BLaER1 treated with 17β-estradiol and CSF1 and Interleukin-3, amounts not matched to agents 10 nM and 100 nM (cell line): ENCODE results near the gene KRTAP5-2.
A peak's percentile ranks its signal among the peaks of the same experiment; 100 is the strongest.
"Not testable (repeated sequence)": the region's sequence is repeated elsewhere in the genome, so short reads cannot be mapped to it uniquely, and the experiment has no call there.

Source experiments
- H3K27ac ChIP-seq, 11 experiments: shearing (Covaris generic); formaldehyde crosslinking; 2 replicates each; pipeline ENCODE4 v1.8.1; 2022
- H3K27me3 ChIP-seq, 11 experiments: shearing (Covaris generic); formaldehyde crosslinking; 2 replicates each; pipeline ENCODE4 v1.8.1; 2022
- H3K36me3 ChIP-seq, 11 experiments: shearing (Covaris generic); formaldehyde crosslinking; 2 replicates each; pipeline ENCODE4 v1.8.1; 2022
- H3K4me1 ChIP-seq, 10 experiments: shearing (Covaris generic); formaldehyde crosslinking; 2 replicates each; pipeline ENCODE4 v1.8.1; 2022
- H3K4me2 ChIP-seq, 11 experiments: shearing (Covaris generic); formaldehyde crosslinking; 2 replicates each; pipeline ENCODE4 v1.8.1; 2022
- H3K4me3 ChIP-seq, 10 experiments: shearing (Covaris generic); formaldehyde crosslinking; 2 replicates each; pipeline ENCODE4 v1.8.1; 2022
- H3K9ac ChIP-seq, 11 experiments: shearing (Covaris generic); formaldehyde crosslinking; 2 replicates each; pipeline ENCODE4 v1.8.1; 2022
- H3K9me3 ChIP-seq, 11 experiments: shearing (Covaris generic); formaldehyde crosslinking; replicated peaks in 1 of 11; 2 replicates each; pipeline ENCODE4 v1.8.1; 2022
- H4K20me1 ChIP-seq, 11 experiments: shearing (Covaris generic); formaldehyde crosslinking; 2 replicates each; pipeline ENCODE4 v1.8.1; 2022
- Cebpa-rat ChIP-seq, 11 experiments: shearing (Covaris generic); IDR thresholded peaks; 2 replicates each; pipeline ENCODE4 v1.8.1; 2022

Gene KRTAP5-2

GRCh38 chr11:1597994-1598380 is at the start of gene KRTAP5-2:
Gene KRTAP5-2 (minus strand): TSS chr11:1598294. CDS start chr11:1598250, 44 bp downstream.
- H3K9ac ChIP-seq = peak within 1 kb of the TSS in 1 of 11 experiments; percentile 9; a peak in 1 of 22 replicates
- no peak within 1 kb of the TSS for H3K4me3 ChIP-seq
- H3K4me1 ChIP-seq = peaks cover 11 to 25% (median 20%) of the 10 kb centered on the region in 10 experiments; a peak in 18 of 20 replicates
- H4K20me1 ChIP-seq = no peaks in the 10 kb centered on the region
- H3K9me3 ChIP-seq = no peaks in the 10 kb centered on the region
- 0 out of 22 replicates have a peak within 1 kb of the TSS, but pooled peaks of 1 of the 11 experiments have one; percentile 6 for H3K27ac ChIP-seq
- no peak for TF ChIP-seq Cebpa-rat (IDR thresholded peaks at IDR 0.05)
- H3K36me3 ChIP-seq = no peaks in the 10 kb centered on the region
- peak within 1 kb of the TSS; percentile 0 to 52 (median 28); a peak in 13 of 22 replicates for H3K4me2 ChIP-seq
- peaks cover 0 to 4% (median 0%) of the 10 kb centered on the region in 11 experiments; a peak in 1 of 22 replicates for H3K27me3 ChIP-seq

- Histone ChIP-seq H3K4me1 (peaks cover 5 to 11% (median 10%) of the 10 kb centered on the region in 10 experiments; a peak in 18 of 20 replicates), H3K27me3 (peaks cover 0 to 21% (median 0%) of the 10 kb centered on the region in 11 experiments; a peak in 9 of 22 replicates)
Measured at GRCh38 chr11:1646540-1646939, 48.4 kb upstream of the KRTAP5-2 start.

GRCh38 chr11:1645357-1645821 is 47.3 kb upstream of the KRTAP5-2 start:
- no peaks in the 10 kb centered on the region for H3K9me3 ChIP-seq
- H3K4me3 ChIP-seq = no peak overlapping the region

More at GRCh38 chr11:1646540-1646939, 48.4 kb upstream of the KRTAP5-2 start:
- H4K20me1 ChIP-seq, H3K9ac ChIP-seq, H3K27ac ChIP-seq, H3K9me3 ChIP-seq, H3K4me3 ChIP-seq, H3K4me2 ChIP-seq, H3K36me3 ChIP-seq: not testable (repeated sequence)

GRCh38 chr11:1644601-1645356 is 46.7 kb upstream of the KRTAP5-2 start:
- no peak for TF ChIP-seq Cebpa-rat (IDR thresholded peaks at IDR 0.05)
- Histone ChIP-seq H3K27ac (no peak overlapping the region), H3K27me3 (peaks cover 0 to 30% (median 13%) of the 10 kb centered on the region in 11 experiments; a peak in 14 of 22 replicates), H3K36me3 (no peaks in the 10 kb centered on the region), H4K20me1 (peaks cover 0 to 12% (median 0%) of the 10 kb centered on the region in 11 experiments; a peak in 2 of 22 replicates), H3K9me3 (no peaks in the 10 kb centered on the region), H3K4me1 (peaks cover 5 to 11% (median 10%) of the 10 kb centered on the region in 10 experiments; a peak in 18 of 20 replicates), H3K4me3 (no peak overlapping the region), H3K4me2 (peak overlapping the region in 10 of 11 experiments; percentile 24 to 68 (median 60); a peak in 16 of 22 replicates), H3K9ac (no peak overlapping the region)

More at GRCh38 chr11:1645357-1645821, 47.3 kb upstream of the KRTAP5-2 start:
- Histone ChIP-seq H3K9ac (no peak overlapping the region), H3K27ac (no peak overlapping the region), H4K20me1 (peaks cover 0 to 6% (median 0%) of the 10 kb centered on the region in 11 experiments; a peak in 1 of 22 replicates), H3K4me2 (peak overlapping the region in 9 of 11 experiments; percentile 24 to 68 (median 63); a peak in 15 of 22 replicates), H3K27me3 (peaks cover 0 to 29% (median 10%) of the 10 kb centered on the region in 11 experiments; a peak in 14 of 22 replicates), H3K36me3 (no peaks in the 10 kb centered on the region), H3K4me1 (peaks cover 5 to 11% (median 10%) of the 10 kb centered on the region in 10 experiments; a peak in 18 of 20 replicates)
- no peak for TF ChIP-seq Cebpa-rat (IDR thresholded peaks at IDR 0.05)

GRCh38 chr11:1643146-1643690 is 45.1 kb upstream of the KRTAP5-2 start:
- Histone ChIP-seq H3K4me1 (peaks cover 5 to 11% (median 10%) of the 10 kb centered on the region in 10 experiments; a peak in 18 of 20 replicates), H3K27ac (no peak overlapping the region), H3K9me3 (no peaks in the 10 kb centered on the region), H4K20me1 (peaks cover 0 to 15% (median 0%) of the 10 kb centered on the region in 11 experiments; a peak in 2 of 22 replicates), H3K4me2 (no peak overlapping the region), H3K4me3 (no peak overlapping the region), H3K9ac (no peak overlapping the region), H3K27me3 (peaks cover 0 to 30% (median 13%) of the 10 kb centered on the region in 11 experiments; a peak in 14 of 22 replicates), H3K36me3 (no peaks in the 10 kb centered on the region)
- no peak for TF ChIP-seq Cebpa-rat (IDR thresholded peaks at IDR 0.05)

- Histone ChIP-seq H3K27me3 (peaks cover 0 to 30% (median 13%) of the 10 kb centered on the region in 11 experiments; a peak in 14 of 22 replicates), H3K9ac (no peak overlapping the region)
Measured at GRCh38 chr11:1642288-1643145, 44.4 kb upstream of the KRTAP5-2 start.

GRCh38 chr11:1641096-1641495 is 43.0 kb upstream of the KRTAP5-2 start:
- Histone ChIP-seq H3K9me3 (no peaks in the 10 kb centered on the region), H3K9ac (no peak overlapping the region), H3K4me3 (no peak overlapping the region), H3K27ac (no peak overlapping the region), H3K36me3 (no peaks in the 10 kb centered on the region), H3K4me2 (no peak overlapping the region), H3K27me3 (peaks cover 0 to 30% (median 13%) of the 10 kb centered on the region in 11 experiments; a peak in 14 of 22 replicates), H3K4me1 (peaks cover 5 to 11% (median 10%) of the 10 kb centered on the region in 10 experiments; a peak in 18 of 20 replicates), H4K20me1 (peaks cover 0 to 15% (median 0%) of the 10 kb centered on the region in 11 experiments; a peak in 2 of 22 replicates)
- TF ChIP-seq Cebpa-rat (IDR thresholded peaks at IDR 0.05) = no peak

More at GRCh38 chr11:1642288-1643145, 44.4 kb upstream of the KRTAP5-2 start:
- no peaks in the 10 kb centered on the region for H3K36me3 ChIP-seq
- H3K9me3 ChIP-seq = no peaks in the 10 kb centered on the region
- no peak overlapping the region for H3K27ac ChIP-seq
- no peak overlapping the region for H3K4me3 ChIP-seq
- peaks cover 5 to 11% (median 10%) of the 10 kb centered on the region in 10 experiments; a peak in 18 of 20 replicates for H3K4me1 ChIP-seq
- H4K20me1 ChIP-seq = peaks cover 0 to 15% (median 0%) of the 10 kb centered on the region in 11 experiments; a peak in 2 of 22 replicates
- no peak overlapping the region for H3K4me2 ChIP-seq
- no peak for TF ChIP-seq Cebpa-rat (IDR thresholded peaks at IDR 0.05)
